ENCODE measurements around the gene AQP12B.

The AQP12B gene

GRCh38 chr2:240717681-240718581 is 35.2 kb upstream of the AQP12B start:
- DNase-seq (ENCODE audit: low spot score): no peak

- DNase-seq (ENCODE audit: low spot score): no peak
Observed at GRCh38 chr2:240717181-240717641, 34.5 kb upstream of the AQP12B start.

- DNase-seq (ENCODE audit: low spot score): no peak
Observed at GRCh38 chr2:240716130-240716798, 33.6 kb upstream of the AQP12B start.

DNA sequence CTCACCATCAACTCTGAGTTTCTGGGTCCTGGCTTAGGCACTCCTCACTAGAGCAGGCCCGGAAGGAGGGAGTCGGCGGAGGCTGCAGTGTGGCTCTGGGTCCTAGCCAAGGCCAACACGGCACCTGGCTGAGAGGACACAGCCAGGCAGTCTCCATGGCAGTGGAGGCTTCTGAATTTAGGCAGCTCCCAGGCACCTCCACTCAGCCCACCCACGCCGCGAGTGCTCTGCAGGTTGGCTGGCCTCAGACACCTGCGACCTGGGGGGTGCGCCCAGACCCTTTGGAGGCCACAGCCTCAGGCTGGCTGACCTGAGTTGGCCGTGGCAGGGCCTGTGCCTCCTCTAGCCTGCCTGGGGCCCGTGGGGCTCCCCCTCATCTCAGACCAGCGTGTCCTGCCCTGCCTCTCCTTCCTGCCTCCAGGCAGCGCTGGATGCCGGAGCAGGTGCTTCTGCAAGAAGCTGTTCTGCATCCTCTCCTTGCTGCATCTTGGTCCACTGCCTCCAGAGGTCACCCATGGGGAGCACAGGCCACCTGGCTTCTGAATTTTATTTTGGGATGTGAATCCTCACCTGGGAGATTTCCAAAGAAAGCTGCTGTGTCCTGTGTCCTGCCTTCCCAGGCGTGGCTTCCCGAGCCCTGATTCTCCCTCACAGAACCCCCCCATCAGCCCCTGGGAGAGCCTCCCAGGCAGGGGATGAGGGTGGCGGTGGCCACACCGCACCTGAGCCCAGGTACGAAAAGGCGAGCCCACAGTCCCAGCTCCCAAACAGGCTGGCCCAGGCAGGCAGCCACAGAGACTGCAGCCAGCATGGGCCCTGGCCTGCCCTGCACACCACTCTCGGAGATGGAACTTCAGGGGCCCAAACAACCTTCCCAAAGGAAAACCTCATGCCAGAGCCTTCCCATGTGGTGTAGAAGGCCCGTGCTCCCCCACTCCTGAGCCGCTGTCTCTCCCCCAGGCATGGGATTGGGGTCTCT is 32.4 kb upstream of the AQP12B start:
- DNase-seq (ENCODE audit: low spot score): no peak

- DNase-seq (ENCODE audit: low spot score): no peak
Observed at GRCh38 chr2:240713928-240714746, 31.5 kb upstream of the AQP12B start.

GRCh38 chr2:240713071-240713927 is 30.6 kb upstream of the AQP12B start:
- DNase-seq (ENCODE audit: low spot score): no peak

- DNase-seq (ENCODE audit: low spot score): no peak
Observed at GRCh38 chr2:240712121-240712520, 29.4 kb upstream of the AQP12B start.

DNA sequence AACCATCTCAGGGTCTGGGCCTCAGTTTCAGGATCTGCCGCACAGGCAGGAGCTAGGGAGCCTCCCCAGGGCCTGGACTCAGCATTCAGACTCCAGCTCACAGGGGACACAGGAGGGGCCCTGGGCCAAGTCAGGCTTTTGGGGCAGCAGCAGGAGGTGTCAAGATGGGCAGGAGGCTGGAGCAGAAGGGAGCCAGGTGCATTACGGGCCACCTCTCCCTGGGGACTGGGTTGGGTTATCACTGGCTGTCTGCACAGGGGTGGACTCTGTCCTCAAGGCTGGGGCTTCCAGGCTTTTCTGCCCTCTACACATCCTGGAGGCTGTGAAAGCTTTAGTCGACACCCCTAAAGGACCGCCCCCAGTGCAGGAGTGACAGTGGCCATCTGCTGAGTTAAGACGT is 29.0 kb upstream of the AQP12B start:
- DNase-seq (ENCODE audit: low spot score): no peak

- no peak for DNase-seq (ENCODE audit: low spot score)
Observed at GRCh38 chr2:240711296-240711695, 28.6 kb upstream of the AQP12B start.

- no peak for DNase-seq (ENCODE audit: low spot score)
Observed at GRCh38 chr2:240708457-240708856, 25.8 kb upstream of the AQP12B start.

DNA sequence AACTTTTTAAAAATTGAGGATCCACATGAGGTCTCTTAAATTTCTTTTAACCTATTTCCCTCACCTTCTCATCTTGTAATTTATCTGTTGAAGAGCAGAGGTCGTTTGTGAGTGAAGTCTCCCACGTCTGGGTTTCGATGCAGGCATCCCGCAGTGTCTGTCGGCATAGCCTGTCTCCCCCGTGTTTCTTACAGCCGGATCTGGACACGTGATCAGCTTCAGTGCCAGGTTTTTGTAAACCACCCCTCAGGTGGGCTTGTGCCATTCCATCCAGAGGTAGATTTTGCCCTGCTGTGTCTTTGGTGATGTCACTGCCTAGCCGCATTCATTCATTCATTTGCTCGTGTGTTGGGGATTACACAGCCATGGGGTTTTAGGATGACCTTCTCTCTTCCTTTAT is 25.1 kb upstream of the AQP12B start:
- no peak for DNase-seq (ENCODE audit: low spot score)

DNA sequence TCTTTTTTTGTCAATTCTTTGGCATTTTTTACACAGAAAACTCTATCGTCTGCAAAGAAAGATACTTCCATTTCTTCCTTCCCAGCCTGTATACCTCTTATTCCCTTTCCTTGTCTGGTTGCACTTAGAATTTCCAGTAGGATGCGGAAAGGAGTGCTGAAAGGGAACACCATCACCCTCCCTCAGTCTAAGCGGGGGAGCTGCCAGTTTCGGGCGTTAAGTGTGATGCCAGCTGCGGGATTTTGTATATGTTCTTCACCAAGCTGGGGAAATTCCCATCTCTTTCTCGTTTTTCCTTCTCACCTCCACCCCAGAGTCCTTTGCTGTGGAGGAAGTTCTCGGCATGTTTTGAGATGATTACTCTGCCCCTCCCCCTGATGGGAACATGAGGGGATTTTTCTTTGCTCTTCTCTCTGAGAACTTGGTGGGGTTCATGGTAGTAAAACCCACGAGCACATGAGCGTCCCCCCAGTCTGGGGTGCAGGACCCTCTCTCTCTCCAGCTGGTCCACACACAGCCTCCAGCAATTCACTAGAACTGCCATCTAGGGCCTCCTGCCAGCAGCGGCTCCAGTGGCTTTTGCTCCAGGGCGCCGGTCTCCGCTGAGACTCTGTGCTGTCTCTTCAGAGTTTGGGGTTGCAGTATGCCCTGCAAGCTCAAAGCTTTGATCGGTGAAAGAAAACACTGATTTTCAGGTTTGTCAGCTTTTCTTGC is 24.5 kb upstream of the AQP12B start:
- no peak for DNase-seq (ENCODE audit: low spot score)

GRCh38 chr2:240705204-240705791 is 22.6 kb upstream of the AQP12B start:
- DNase-seq (ENCODE audit: low spot score): no peak

- DNase-seq (ENCODE audit: low spot score): no peak
Observed at GRCh38 chr2:240704651-240705050, 22.0 kb upstream of the AQP12B start.

- DNase-seq (ENCODE audit: low spot score): no peak
Observed at GRCh38 chr2:240703417-240704341, 21.0 kb upstream of the AQP12B start.

DNA sequence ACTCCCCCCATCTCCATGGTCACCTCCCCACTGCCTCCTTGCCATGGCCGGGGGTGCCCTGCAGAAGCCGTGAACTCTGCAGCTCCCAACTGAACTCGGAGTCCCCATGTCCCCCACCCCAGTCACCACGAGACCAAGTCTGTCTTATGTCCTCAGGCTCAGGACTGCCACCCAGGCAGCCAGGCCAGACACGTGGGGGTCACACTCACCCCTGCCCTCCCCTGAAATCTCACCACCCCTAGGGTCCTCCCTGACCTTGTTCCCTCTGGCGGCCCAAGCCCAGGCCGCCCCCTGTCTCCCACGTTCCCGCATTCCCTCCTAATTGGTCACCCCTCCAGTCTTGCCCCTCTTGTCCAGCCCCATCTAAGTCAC is 19.9 kb upstream of the AQP12B start:
- DNase-seq (ENCODE audit: low spot score): no peak

DNA sequence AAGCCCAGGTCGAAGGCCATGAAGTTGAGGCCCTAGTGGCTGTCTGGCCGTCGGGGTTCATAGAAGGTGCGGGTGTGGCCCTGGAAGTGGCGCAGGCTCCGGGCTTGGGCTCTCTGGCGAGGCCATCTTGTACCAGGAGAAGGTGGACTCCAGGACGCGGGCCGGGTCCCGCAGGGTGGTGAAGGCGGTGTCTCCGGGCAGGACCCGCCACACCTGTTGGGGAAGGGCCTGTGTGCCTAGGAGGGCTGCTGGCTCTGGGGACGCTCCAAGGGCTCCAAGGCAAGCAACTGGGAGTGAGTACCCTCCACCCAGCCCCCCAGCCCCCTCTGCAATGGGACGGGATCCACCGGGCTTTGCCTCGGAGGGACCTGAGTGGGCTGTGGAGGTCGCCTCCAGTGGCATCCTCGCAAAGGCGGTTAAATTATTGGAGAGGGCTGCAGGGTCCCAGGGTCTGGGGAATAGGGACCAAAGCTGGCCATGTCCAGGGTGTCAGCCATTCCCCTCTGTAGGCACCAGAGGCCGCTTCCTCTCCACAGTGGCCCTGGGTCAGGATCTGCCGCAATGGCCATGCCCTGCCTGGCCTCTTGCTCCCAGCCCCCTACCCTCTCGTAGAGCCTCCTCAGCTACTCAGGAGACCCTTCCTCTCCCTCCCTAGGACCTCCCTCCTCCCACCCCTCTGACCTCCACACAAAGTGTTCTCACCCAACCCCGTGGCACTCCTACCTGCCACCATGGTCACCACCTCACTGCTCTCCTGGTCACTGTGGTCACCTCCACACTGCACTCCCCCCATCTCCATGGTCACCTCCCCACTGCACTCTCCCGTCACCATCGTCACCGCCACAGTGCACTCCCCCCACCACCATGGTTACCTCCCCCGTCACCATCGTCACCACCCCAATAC is 19.3 kb upstream of the AQP12B start:
- DNase-seq (ENCODE audit: low spot score): no peak
